Lower leg skin (tissue), 4 donors: ENCODE measurements around the gene BICDL1. TPM values are rescaled to one million over a fixed set of nuclear protein-coding genes. Genes with fewer than 3 reads are reported as not detected.

Source experiments
- DNase-seq, 2 donors: peaks; one replicate each; pipeline ENCODE4 v3.0.0-alpha.2; 2019; ENCODE audit warnings: low spot score in 2 of 2
- H3K4me3 ChIP-seq: fragments of 200-600 bp; sonication (generic); 2 replicates; pipeline ENCODE4 v1.5.1; 2017; ENCODE audit warnings: mild to moderate bottlenecking, low read depth; ENCODE audit not compliant: poor library complexity, severe bottlenecking
- CTCF ChIP-seq, 3 donors: fragments of 450-650 bp; IDR thresholded peaks; one replicate each; pipeline ENCODE4 v1.5.1; 2016; ENCODE audit warnings: antibody characterized with exemption in 3 of 3, mild to moderate bottlenecking in 3 of 3, moderate library complexity in 2 of 3
- POLR2A ChIP-seq, 2 donors: fragments of 450-650 bp; IDR thresholded peaks; one replicate each; pipeline ENCODE4 v1.6.1; 2016 to 2017; ENCODE audit warnings: antibody characterized with exemption in 2 of 2, mild to moderate bottlenecking in 1 of 2, moderate library complexity in 1 of 2
- WGBS, 2 donors: methylation state at CpG; one replicate each; pipeline ENCODE4 v1.1.5; 2018; 5-methylcytosine and 5-hydroxymethylcytosine counted together
- intact Hi-C: fragments of 100-400 bp; cut with DNase I; formaldehyde crosslinking; loops from one replicate; pipeline ENCODE4 v1.15.0; 2023; ENCODE audit warnings: low total_unique reads
- total RNA-seq, 4 donors: library from RNA; depleted of rRNA; stranded (reverse); fragments of >200 nt; gene quantifications; one replicate each; pipeline ENCODE4 v1.1.0, GENCODE V29; 2016

The BICDL1 gene
- total RNA-seq, 4 donors from 2014 or later: 98.2 to 190 (median 131) TPM

DNA sequence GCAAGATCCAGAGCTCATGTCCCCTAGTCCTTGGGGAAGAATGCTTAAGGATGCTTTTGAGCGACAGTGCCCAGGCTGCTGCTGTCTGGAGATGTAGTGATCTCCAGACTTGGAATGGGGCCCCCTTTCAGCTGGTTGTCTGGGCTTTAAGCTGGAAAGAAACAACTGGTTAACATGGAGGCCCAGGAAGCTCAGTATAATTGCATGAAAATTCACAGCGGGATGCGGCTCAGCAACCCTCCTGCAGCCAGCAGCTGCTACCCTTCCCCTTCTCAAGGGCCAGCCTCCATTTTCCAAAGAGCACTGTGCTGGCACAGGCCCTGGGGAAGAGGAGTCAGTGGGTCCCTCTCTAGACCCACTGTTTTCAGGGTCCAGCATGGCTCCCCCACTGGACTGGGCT is 101.2 kb downstream of the BICDL1 start:
- H3K4me3 ChIP-seq: no peak overlapping the region
- TF ChIP-seq POLR2A (IDR thresholded peaks at IDR 0.05) (no peak), CTCF (IDR thresholded peaks at IDR 0.05) (no peak)
- WGBS, 2 donors: 64 to 90% methylated on average over 3 of the region's 3 CpGs
- DNase-seq: no peak
- intact Hi-C loops: no loop called here

DNA sequence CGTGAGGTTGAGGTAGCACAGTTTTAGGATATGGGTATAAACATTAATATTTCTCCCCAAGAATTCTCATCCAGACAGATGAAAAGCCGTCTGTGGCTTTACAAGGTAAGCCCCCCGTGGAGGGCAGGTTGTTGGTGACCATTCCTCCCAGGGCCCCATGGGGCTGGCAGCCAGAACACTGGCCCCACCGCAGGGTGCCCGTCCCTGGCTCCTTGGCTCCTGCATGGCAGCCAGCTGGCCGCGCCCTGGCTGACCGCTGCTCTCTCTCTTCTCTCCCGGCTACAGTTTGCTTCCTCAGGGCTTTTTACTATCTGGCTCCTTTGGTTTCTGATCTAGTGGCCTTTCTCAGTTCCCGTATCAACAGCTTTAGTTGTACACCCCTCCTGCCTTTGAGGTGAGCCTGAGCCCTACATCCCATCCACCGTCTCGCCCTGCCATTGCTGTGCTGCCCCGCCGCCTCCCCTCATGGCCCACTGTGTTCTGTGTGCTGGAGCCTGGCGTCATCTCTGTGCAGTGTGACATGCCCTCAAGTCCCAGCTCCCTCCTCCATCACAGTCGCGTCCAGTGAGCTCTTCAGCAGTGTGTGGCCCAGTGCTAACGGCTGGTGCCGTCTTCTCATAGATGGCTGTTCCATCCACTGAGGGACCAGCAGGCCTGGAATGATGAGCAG is 101.7 kb downstream of the BICDL1 start:
- DNase-seq: no peak
- TF ChIP-seq CTCF (IDR thresholded peaks at IDR 0.05) (no peak), POLR2A (IDR thresholded peaks at IDR 0.05) (no peak)
- no peak overlapping the region for H3K4me3 ChIP-seq
- intact Hi-C loops: no loop called here
- WGBS, 2 donors: 85 to 87% methylated on average over 19 of the region's 19 CpGs

DNA sequence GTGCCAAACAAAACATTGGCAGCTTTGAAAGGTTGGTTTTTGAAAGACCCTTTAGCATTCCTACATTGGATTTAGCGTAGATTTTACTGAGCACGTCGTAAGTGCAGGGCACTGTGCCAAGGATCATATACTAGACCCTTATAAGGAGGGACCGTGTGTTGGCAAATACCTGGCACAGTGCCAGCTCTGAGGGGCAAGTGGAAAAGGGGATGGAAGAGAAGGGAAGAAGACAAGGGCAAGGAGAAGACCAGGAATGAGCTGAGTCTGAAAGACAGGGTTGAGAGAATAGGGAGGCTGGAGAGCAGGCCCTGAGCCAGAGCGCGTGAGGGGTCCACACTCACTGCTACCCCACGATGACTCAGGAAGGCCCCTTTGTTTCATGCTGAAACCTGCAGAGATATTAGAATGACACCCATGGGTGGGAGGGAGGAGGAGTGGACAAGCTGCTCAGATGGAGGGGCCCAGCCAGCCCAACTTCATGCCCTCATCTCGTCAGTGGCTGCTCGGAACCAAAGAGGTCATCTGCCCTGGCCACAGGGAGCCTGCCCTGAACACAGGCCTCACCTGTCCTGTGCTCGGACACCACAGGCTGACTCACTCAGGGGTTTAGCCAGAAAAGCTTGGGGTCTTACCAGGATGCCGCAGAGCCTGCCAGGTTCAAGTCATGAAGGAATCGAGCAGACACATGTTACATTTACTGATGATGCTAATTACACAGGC is 102.5 kb downstream of the BICDL1 start:
- 68 to 72% methylated on average over 12 of the region's 12 CpGs for WGBS, 2 donors
- TF ChIP-seq CTCF (IDR thresholded peaks at IDR 0.05): peak in 1 of 3 donors; percentile 13
- TF ChIP-seq POLR2A (IDR thresholded peaks at IDR 0.05): no peak
- DNase-seq: no peak
- no peak overlapping the region for H3K4me3 ChIP-seq
- intact Hi-C loops: no loop called here

DNA sequence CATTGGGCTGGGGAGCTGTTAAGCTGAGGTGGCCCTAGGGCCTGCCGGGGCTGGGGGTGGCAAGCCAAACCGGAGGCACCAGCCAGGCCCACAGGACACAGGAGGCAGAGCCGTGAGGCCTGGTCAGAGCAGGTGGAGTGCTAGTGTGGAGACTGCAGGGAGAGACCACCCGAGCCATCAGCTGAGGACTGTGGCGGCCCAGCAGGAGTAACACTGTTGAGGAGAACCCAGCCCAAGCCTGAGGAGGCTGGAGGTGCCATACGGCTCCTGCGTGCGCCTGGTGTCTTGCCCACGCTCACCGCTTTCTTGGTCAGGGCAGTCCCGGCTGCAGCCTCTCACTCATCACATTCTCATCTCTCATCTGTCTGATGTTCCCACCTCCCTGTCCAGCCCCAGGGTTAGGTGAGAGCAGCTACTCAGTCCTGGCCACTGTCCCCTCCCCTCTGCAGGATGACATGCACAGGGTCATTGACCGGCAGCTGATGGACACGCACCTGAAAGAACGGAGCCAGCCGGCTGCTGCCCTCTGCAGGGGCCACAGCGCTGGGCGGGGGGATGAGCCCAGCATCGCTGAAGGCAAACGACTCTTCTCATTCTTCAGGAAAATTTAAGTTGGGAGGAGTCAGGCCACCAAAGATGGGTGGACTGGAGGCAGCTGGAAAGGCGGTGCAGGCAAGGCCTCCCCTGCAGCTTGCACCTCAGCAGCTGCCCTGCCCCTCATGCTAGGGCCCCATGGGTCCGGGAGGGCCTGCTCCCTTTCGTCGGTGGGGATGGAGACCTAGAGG is 103.7 kb downstream of the BICDL1 start:
- WGBS, 2 donors: 86 to 90% methylated on average over 23 of the region's 23 CpGs
- DNase-seq: no peak
- intact Hi-C loops: no loop called here
- no peak overlapping the region for H3K4me3 ChIP-seq
- no peak for TF ChIP-seq POLR2A (IDR thresholded peaks at IDR 0.05)
- TF ChIP-seq CTCF (IDR thresholded peaks at IDR 0.05): no peak

DNA sequence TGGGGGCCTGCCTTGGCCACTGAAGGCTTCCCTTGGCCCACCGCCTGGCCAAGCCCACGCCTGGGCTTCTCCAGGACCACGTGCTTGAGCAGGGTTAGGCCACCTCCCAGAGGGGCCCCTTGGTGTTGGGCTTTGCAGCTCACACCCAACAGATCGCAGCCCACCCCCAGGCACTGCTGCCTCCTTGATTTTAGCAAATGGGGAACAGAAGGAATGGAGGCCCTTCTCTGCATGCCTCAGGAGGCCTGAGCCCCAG is 104.2 kb downstream of the BICDL1 start:
- no peak for DNase-seq

More for the DNA sequence above, 104.2 kb downstream of the BICDL1 start:
- WGBS, 2 donors: 76 to 78% methylated on average over 4 of the region's 4 CpGs
- TF ChIP-seq POLR2A (IDR thresholded peaks at IDR 0.05): no peak
- TF ChIP-seq CTCF (IDR thresholded peaks at IDR 0.05): no peak
- no peak overlapping the region for H3K4me3 ChIP-seq
- intact Hi-C loops: no loop called here
